AG10803 (cell line): ENCODE measurements around the gene GAK.

Experiments
- DNase-seq: peaks from one replicate; pipeline ENCODE4 v3.0.0; 2010; ENCODE audit warnings: low read depth
- H3K4me3 ChIP-seq: 2 replicates; pipeline ENCODE4 v1.5.1; 2011; ENCODE audit warnings: mild to moderate bottlenecking, low read length, control low read depth
- TF ChIP-seq, protein P1 (sequence below): conservative IDR thresholded peaks from 2 replicates; pipeline ENCODE4 v1.5.1; 2011; ENCODE audit warnings: mild to moderate bottlenecking, low read length, control low read depth, inconsistent platforms

The GAK gene

DNA sequence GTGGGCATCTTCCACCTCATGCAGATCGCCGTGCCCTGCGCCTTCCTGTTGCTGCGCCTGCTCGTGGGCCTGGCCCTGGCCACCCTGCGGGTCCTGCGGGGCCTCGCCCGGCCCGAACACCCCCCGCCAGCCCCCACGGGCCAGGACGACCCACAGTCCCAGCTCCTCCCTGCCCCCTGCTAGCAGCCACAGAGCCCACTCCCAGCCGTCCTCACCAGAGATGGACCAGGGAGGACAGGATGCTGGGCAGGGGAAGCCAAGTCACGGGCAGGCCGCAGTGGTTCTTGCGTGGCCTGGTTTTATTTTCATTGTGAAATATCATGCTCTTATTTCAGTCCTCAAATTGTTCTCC lies 26.2 kb upstream of the GAK start:
- H3K4me3 ChIP-seq = no peak overlapping the region
- DNase-seq = no peak
- TF ChIP-seq, protein P1, sequence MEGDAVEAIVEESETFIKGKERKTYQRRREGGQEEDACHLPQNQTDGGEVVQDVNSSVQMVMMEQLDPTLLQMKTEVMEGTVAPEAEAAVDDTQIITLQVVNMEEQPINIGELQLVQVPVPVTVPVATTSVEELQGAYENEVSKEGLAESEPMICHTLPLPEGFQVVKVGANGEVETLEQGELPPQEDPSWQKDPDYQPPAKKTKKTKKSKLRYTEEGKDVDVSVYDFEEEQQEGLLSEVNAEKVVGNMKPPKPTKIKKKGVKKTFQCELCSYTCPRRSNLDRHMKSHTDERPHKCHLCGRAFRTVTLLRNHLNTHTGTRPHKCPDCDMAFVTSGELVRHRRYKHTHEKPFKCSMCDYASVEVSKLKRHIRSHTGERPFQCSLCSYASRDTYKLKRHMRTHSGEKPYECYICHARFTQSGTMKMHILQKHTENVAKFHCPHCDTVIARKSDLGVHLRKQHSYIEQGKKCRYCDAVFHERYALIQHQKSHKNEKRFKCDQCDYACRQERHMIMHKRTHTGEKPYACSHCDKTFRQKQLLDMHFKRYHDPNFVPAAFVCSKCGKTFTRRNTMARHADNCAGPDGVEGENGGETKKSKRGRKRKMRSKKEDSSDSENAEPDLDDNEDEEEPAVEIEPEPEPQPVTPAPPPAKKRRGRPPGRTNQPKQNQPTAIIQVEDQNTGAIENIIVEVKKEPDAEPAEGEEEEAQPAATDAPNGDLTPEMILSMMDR = no peak

DNA sequence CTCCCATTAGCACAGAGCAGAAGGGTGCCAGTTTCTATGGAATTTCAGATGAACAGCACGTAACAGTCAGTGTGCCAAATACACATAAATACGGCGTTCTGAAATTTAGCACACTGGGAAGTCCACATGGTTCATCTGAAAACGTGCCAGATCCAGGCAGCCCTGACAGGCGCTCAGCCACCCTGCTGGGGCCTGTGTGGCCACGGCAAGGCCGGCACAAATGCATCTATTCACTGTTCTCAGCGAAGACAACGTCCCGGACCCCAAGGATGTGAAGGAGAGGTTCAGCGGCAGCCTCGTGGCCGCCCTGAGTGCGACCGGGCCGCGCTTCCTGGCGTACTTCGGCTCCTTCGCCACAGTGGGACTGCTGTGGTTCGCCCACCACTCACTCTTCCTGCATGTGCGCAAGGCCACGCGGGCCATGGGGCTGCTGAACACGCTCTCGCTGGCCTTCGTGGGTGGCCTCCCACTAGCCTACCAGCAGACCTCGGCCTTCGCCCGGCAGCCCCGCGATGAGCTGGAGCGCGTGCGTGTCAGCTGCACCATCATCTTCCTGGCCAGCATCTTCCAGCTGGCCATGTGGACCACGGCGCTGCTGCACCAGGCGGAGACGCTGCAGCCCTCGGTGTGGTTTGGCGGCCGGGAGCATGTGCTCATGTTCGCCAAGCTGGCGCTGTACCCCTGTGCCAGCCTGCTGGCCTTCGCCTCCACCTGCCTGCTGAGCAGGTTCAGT lies 25.6 kb upstream of the GAK start:
- no peak for DNase-seq
- no peak overlapping the region for H3K4me3 ChIP-seq
- TF ChIP-seq, protein P1 = no peak

DNA sequence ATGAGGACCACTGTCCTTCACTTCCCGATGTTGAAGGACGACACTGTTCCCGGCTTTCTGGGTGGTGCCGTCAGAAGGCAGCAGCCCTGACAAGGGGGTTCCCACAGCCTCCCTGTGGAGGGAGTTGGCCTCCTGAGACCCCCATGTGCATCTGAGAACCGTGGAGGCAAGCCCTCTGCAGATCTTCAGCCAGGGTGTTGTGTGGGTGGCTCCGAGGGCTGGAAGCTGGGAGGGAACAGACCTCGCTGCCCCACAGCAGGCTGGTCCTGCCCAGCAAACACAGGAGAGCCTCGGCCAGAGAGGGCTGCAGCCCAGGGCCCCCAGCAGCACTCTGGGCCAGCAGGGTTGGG lies 25.1 kb upstream of the GAK start:
- no peak overlapping the region for H3K4me3 ChIP-seq
- TF ChIP-seq, protein P1 = no peak
- no peak for DNase-seq

DNA sequence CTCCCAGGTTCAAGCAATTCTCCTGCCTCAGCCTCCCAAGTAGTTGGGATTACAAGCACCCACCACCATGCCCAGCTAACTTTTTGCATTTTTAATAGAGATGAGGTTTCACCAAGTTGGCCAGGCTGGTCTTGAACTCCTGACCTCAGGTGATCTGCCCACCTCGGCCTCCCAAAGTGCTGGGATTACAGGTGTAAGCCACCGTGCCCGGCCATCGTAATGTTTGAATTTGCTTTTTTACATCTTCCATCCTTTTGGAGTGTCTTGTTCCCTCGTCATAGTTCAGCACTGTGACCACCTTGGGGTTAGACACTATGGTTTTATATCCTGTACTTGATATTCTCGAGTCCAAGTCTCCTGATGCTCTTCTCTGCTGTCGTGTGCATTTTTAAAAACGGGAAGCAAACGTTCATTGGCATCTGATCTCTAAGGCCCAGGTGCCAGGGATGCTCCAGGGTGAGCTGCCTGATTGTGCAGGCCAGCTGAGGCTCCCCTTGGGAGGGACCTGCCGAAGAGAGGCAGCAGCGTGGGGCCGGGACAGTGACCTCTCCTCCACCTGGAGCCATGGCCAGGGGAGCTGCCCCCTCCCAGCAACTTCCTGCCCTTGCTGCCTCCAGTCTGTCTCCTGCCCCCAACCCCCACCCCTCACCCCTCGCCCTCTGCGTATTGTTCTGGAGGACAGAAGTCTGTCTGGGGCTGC lies 24.6 kb upstream of the GAK start:
- no peak for DNase-seq
- TF ChIP-seq, protein P1 = no peak
- H3K4me3 ChIP-seq = no peak overlapping the region

DNA sequence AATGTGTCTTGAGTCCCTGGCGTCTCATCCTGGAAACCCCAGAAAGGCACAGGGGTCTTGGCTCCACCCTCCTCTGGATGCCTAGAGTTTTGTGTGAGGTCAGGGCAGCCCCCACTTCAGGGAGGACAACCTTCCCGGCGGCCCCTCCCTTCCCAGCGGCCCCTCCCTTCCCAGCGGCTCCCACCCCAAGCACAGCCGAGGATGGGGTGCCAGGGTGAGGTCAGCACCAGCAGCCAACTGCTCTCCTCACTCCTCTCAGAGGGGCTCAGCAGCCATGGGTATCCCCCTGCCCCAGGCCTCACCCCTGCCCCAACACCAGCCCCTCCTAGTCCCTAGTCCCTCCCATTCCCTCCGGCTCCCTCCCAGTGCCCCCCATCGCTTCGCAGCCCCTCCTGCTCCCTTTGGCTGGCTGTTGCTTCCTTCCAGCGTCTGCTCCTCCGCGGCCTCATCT lies 23.8 kb upstream of the GAK start:
- no peak overlapping the region for H3K4me3 ChIP-seq
- no peak for DNase-seq
- TF ChIP-seq, protein P1 = no peak

DNA sequence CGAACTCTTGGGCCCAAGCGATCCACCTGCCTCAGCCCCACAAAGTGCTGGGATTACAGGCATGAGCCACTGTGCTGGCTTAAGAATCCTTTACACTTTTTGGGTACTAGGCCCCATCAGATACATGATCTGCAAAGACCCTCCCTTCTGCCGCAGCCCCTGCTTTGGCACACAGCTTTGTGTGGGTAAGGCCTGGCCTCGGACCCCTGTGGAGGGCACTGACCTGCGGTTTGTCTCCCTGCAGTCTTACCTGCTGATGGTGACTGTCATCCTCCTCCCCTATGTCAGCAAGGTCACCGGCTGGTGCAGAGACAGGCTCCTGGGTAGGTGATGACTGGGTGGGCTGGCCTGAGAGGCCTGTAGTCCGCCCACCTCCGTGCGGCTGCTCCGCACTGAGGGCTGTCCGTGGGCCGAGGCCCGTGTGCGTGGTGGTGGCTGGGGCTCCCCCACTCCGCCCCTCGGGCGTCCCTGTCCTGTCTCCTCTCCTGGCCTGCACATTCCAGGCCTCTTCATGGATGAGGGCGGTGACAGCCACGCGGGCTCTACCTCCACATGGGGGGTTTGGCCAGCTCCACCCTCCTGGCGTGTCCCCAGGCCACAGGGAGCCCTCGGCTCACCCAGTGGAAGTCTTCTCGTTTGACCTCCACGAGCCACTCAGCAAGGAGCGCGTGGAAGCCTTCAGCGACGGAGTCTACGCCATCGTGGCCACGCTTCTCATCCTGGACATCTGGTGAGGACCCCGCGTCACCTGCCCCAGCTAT lies 23.2 kb upstream of the GAK start:
- DNase-seq = no peak
- no peak overlapping the region for H3K4me3 ChIP-seq
- TF ChIP-seq, protein P1 = no peak
